Measurements from ENCODE around the gene ZNF296.
"Not testable (repeated sequence)": the region's sequence is repeated elsewhere in the genome, so short reads cannot be mapped to it uniquely, and the experiment has no call there.

ZNF296 gene

GRCh38 chr19:45076029-45076850, at the start of gene ZNF296:
TSS of gene ZNF296 (minus strand) at chr19:45076478. CDS start at chr19:45076373, 105 bp downstream.
- DNase-seq (ENCODE audit: low read depth), result peak; percentile 78

- no peak for DNase-seq (ENCODE audit: low read depth)
These were observed 49.1 kb upstream of the ZNF296 start for GRCh38 chr19:45125360-45125759.

GRCh38 chr19:45124021-45124420, 47.7 kb upstream of the ZNF296 start:
- DNase-seq (ENCODE audit: low read depth), result no peak

GRCh38 chr19:45123440-45123850, 47.2 kb upstream of the ZNF296 start:
- no peak for DNase-seq (ENCODE audit: low read depth)

- DNase-seq (ENCODE audit: low read depth), result no peak
These were observed 46.6 kb upstream of the ZNF296 start for GRCh38 chr19:45122832-45123231.

- DNase-seq (ENCODE audit: low read depth), result no peak
These were observed 45.6 kb upstream of the ZNF296 start for GRCh38 chr19:45121827-45122345.

GRCh38 chr19:45119582-45119981, 43.3 kb upstream of the ZNF296 start:
- DNase-seq (ENCODE audit: low read depth), result no peak

- not testable (repeated sequence) for DNase-seq (ENCODE audit: low read depth)
These were observed 42.5 kb upstream of the ZNF296 start for GRCh38 chr19:45118591-45119355.

- DNase-seq (ENCODE audit: low read depth), result no peak
These were observed 41.8 kb upstream of the ZNF296 start for GRCh38 chr19:45118106-45118505.

- DNase-seq (ENCODE audit: low read depth), result no peak
These were observed 41.4 kb upstream of the ZNF296 start for GRCh38 chr19:45117671-45118070.

GRCh38 chr19:45117167-45117594, 40.9 kb upstream of the ZNF296 start:
- peak; percentile 64 for DNase-seq (ENCODE audit: low read depth)

GRCh38 chr19:45115809-45116615, 39.7 kb upstream of the ZNF296 start:
- DNase-seq (ENCODE audit: low read depth), result no peak

GRCh38 chr19:45114116-45114515, 37.8 kb upstream of the ZNF296 start:
- no peak for DNase-seq (ENCODE audit: low read depth)

GRCh38 chr19:45113628-45114027, 37.4 kb upstream of the ZNF296 start:
- DNase-seq (ENCODE audit: low read depth), result no peak

GRCh38 chr19:45112111-45112827, 36.0 kb upstream of the ZNF296 start:
- DNase-seq (ENCODE audit: low read depth), result no peak

- DNase-seq (ENCODE audit: low read depth), result no peak
These were observed 34.6 kb upstream of the ZNF296 start for GRCh38 chr19:45110851-45111266.

GRCh38 chr19:45107621-45108150, 31.4 kb upstream of the ZNF296 start:
- DNase-seq (ENCODE audit: low read depth), result no peak

- DNase-seq (ENCODE audit: low read depth), result not testable (repeated sequence)
These were observed 30.1 kb upstream of the ZNF296 start for GRCh38 chr19:45106363-45106762.

- DNase-seq (ENCODE audit: low read depth), result no peak
These were observed 28.5 kb upstream of the ZNF296 start for GRCh38 chr19:45104658-45105349.

- DNase-seq (ENCODE audit: low read depth), result no peak
These were observed 27.4 kb upstream of the ZNF296 start for GRCh38 chr19:45103508-45104319.
